HG02588 (cell line): ENCODE results near the gene PHACTR2.
"Not testable (repeated sequence)": the region's sequence is repeated elsewhere in the genome, so short reads cannot be mapped to it uniquely, and the experiment has no call there.

Source experiments
- ATAC-seq: cut with Tn5 transposase; IDR thresholded peaks from one replicate; pipeline ENCODE4 v1.9.1; 2021; ENCODE audit warnings: mild to moderate bottlenecking, moderate library complexity; ENCODE audit not compliant: unreplicated experiment

The PHACTR2 gene

DNA sequence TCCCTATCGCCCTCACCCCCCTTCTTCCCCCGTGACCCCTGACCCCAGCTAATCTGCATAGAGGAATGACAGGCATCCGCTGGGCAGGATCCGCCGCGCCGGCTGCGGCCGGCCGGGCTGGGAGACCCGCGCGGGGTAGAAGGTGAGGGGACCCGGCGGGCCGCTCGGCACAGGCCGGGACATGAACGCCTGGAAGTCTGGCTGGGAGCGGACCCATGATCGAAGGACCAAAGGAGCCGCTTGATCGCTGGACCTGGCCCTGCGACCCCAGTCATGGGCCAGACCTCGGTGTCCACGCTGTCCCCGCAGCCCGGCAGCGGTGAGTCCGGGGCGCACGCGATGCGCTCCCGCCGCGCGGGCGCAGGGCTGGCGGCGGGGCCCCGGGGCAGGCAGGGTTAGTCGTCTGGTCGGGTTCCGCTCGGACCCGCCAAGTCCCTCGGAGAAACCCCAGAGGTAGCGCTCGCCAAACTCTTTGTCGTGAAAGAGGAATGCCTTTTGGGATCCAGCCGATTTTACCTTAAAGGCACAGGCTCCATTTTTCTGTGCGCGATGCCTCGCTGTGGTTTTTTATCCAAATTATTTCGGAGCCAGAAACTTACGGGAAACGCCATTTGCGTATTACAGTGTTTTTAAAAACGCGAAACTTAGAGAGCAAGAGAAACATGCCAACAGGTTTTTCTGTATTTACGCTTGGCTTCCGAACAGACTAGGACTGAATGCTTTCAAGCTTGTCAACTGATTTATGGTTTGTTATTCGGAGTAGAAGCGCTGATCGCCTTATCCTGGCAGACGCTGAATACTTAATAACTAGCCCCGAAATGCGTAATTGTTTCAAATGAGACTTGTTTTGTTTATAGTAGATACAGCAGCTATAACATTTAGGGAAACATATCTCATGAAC, at the start of gene PHACTR2:
Gene PHACTR2 (plus strand): TSS at position 75 of the 901 bp plus-strand sequence. CDS start 199 bp downstream, at position 274.
- no peak for ATAC-seq

DNA sequence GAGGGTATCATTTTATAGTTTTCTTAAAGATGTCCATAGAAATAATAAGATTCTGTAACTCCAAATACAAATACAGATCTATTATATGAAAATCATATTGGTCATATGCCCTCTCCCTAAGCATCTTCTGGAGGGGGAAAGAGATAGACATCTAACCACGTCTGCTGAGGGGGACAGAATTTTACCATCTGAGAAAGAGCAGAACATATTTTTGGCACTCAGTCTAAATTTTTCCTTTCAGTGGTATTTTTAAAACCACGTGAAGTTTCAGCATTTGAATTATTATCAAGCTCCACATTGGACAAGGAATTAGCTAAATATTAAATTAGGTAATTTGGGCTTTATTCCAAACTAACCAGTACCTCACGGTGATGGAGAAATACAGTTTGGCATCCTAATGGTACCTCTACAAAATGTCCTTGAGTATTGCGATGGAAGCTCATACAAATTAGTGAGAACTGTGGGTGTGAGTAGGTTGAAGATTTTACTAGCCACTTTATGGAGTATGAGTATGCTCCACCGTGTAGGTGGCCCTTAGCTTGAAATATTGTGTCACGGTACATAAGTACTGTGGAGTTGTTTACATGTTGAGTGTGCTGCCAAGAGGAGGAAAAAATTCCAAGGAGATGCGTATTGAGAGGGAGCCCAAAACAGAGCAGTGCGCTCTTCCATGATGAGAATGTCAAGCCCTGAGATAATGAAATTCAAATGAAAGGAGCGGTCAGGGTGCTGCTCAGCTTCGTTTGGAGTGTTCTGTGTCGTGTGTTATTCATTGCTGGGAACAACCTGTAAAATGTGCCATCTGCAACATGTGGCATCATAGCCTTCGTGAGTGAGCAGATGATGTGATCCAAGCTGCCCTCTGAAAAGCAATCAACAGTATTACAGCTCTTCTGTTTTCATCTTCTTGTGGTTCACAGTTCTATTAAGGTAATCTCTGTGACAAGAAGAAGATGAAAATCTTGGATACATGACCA, 48.4 kb upstream of the PHACTR2 start:
- ATAC-seq = no peak

DNA sequence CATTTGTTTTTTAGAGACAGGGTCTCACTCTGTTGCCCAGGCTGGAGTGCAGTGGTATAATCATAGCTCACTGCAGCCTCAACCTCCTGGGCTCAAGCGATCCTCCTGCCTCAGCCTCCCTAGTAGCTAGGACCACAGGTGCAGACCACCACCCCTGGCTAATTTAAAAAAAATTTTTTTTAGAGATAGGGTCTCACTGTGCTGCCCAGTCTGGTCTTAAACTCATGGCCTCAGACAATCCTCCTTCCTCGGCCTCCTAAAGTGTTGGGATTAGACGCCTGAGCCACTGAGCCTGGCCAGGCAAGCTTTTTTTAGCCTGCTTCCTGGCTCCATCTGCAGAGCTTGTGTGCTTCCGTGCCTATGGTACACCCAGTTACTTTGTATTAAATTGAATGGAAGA, 46.6 kb upstream of the PHACTR2 start:
- ATAC-seq = not testable (repeated sequence)

DNA sequence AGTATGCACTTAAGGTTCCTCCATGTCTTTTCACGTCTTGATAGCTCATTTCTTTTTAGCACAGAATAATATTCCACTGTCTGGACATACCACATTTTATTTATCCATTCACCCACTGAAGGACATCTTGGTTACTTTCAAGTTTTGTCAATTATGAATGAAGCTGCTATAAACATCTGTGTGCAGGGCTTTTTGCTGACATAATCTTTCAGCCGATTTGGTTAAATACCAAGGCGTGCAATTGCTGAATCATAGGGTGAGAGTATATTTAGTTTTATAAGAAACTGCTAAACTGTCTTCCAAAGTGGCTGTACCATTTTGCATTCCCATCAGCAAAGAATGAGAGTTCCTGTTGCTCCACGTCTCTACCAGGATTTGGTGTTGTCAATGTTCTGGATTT, 44.9 kb upstream of the PHACTR2 start:
- no peak for ATAC-seq

DNA sequence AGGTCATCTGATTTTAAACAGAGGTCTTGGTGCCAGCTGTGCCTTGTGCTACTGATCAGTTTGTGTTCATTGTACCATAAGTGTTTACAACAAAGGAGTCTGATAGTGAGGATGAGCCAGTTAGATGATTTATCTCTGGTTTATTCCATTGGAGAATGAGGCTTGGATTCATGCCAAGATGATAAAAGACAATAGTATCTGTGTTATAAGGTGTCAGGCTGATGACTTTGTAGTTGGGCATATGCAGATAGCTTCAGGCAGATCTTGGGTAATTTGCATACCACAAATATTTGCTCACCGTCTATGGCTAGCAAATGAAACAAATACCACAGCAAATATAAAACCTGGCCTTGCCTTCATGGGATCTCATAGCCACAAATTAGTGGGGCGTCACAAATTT, 43.3 kb upstream of the PHACTR2 start:
- ATAC-seq = no peak

DNA sequence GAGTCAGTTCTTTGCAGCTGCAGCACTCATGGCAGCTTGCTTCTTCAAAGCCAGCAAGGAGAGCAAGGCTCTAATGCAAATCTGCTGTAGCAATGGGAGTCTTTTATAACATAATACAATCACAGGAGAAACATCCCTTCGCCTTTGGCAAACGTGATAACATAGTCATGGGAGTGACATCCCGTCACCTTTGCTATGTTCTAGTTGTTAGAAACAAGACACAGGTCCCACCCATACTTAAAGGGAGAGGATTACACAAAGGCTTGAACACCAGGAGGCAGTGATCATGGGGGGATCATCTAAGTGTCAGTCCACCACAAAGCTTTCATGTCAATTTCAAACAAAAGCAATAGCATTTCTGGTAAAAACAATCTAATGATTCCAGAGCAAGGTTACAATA, 40.1 kb upstream of the PHACTR2 start:
- no peak for ATAC-seq

DNA sequence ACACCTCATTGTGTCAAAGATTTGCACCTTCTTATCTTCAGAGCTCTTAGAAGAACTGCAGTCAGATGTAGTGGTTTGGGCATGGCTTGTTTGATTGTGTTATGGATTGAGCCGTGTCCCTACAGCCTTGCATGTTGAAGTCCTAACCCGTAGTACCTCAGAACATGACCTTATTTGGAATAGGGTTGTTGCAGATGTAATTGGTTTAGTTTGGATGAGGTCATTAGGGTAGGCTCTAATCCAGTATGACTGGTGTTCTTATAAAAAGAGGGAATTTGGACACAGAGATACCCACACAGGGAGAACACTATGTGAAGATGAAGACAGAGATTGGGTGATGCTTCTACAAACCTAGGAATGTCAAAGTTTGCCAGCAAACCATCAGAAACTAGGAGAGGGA, 35.4 kb upstream of the PHACTR2 start:
- no peak for ATAC-seq

DNA sequence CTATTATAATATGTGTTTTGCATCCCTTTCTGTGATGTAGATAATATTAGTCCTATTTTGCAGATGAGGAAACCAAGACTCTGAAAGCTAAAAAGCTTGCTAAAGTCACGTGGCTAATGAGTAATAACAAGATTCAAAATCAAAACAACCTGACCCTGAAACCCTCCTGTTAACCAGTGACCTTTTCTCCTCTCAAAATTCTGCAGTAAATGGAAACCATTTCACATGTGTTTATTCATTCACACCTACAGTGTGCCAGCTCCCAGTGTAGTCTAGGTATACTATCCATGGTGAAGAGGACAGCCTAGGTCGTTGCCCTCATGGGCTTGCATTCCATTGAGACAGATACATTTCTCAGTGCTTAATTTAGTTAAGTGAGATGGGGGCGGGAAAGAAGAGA, 30.6 kb upstream of the PHACTR2 start:
- no peak for ATAC-seq

DNA sequence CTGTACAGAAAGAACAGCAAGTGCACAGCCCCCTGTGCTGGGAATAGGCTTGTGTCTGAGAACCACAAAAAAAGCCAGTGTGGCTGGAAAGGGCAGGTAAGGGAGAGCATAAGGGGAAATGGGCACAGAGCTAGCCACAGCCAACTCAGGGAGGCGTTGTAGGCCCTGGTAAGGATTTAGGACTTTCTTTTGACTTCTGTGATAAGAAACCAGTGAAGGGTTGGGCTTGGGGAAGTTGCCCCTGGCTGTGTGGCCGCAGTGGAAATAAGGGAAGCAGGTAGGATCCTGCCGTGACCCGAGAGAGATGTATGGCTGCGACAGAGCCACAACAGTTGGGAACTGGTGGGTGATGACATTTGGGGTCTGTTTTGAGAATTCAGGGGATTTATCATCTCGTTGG, 30.0 kb upstream of the PHACTR2 start:
- ATAC-seq = no peak

DNA sequence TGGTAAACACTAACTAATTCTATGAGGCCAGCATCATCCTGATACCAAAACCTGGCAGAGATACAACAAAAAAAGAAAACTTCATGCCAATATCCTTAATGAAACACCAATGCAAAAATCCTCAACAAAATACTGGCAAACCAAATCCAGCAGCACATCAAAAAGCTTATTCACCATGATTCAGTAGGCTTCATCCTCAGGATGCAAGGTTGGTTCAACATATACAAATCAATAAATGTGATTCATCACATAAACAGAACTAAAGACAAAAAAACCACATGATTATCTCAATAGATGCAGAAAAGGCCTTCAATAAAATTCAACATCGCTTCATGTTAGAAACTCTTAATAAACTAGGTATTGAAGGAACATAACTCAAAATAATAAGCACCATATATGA, 28.4 kb upstream of the PHACTR2 start:
- not testable (repeated sequence) for ATAC-seq

DNA sequence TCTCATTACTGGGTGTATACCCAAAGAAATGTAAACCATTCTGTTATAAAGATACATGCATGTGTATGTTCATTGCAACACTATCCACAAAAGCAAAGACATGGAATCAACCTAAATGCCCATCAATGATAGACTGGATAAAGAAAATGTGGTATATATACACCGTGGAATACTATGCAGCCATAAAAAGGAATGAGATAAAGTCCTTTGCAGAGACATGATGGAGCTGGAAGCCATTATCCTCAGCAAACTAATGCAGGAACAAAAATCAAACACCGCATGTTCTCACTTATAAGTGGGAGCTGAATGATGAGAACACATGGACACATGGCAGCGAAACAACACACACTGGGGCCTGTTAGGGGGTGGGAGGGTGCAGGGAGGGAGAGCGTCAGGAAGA, 26.4 kb upstream of the PHACTR2 start:
- not testable (repeated sequence) for ATAC-seq

DNA sequence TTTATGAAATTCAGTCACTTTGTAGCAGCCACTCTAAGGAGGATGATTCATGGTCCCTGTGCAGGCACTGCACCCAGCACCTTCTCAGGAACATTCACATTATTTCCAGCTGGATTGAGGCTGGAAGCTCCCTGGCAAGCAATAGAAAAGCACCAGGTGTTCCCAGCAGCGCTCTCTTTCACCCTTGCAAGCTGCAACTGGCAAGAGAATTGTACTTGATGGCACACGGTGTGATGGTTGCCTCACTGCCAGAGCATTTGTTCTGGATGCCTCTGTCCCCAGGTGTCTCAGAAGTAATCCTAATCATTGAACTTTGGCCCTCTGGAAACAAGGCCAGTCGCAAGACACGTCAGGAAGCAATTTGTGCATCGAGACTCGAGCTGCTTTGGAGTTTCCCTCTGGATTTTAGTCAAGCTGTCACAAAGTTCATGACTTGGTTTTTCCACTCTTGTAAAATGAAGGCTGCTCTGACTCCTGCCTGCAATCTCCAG, 24.9 kb upstream of the PHACTR2 start:
- ATAC-seq = no peak

DNA sequence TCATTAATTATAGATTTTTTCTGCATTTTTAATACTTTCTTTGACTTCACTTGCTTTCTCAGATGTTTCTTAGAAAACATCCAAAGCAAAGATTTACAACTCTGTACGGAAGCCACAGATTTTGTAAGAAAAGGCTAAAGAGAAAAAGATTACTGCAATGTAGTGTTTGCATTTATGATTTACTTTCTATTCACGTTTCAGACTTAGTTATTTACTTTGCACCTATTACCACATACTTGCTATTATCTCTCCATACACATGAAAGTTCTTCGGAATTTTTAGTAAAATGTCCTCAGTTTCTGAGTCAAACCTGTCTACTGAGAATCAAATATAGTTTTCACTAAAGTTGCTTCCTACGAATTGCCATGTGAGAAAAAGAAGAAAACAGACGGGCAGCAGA, 22.2 kb upstream of the PHACTR2 start:
- no peak for ATAC-seq

DNA sequence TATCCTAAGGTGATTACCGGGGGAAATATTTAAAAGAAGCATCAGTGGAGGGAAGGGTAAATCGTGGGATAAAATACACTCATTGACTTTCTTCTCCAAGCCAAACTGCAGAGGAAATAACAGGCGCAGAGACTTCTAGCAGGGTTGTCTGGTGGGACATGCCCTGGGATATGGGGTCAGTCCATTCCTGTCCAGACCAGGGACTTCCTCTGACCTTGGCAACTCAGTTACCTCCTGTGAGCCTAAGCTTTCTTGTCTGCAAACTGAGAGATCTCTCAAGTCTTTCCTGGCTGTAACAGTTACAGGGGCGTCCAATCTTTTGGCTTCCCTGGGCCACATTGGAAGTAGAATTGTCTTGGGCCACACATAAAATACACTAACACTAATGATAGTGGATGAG, 21.7 kb upstream of the PHACTR2 start:
- no peak for ATAC-seq

DNA sequence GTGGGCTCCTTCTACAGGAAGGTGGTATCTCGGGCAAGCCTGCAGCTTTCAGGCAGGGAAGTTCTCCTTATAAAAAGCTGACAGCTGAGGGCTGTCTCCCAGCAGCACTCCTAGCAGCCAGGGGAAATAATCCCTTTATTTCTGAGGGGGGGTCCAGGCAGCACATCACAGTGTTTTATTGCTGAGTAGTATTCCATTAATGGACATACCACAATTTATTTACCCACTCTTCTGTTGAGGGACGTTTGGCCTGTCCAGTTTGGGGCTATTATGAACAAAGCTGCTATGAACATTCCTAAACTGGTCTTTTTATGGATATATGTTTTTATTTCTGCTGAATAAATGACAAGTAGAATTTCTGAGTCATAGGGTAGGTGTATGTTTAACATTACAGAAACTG, 20.0 kb upstream of the PHACTR2 start:
- no peak for ATAC-seq

DNA sequence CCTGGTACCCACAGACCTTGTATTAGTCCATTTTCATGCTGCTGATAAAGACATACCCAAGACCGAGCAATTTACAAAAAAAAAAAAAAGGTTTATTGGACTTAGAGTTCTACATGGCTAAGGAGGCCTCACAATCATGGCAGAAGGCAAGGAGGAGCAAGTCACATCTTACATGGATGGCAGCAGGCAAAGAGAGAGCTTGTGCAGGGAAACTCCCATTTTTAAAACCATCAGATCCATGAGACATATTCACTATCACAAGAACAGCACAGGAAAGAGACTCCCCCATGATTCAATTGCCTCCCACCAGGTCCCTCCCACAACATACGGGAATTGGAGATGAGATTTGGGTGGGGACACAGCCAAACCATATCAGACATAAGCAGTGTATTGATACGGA, 17.6 kb upstream of the PHACTR2 start:
- ATAC-seq = not testable (repeated sequence)

DNA sequence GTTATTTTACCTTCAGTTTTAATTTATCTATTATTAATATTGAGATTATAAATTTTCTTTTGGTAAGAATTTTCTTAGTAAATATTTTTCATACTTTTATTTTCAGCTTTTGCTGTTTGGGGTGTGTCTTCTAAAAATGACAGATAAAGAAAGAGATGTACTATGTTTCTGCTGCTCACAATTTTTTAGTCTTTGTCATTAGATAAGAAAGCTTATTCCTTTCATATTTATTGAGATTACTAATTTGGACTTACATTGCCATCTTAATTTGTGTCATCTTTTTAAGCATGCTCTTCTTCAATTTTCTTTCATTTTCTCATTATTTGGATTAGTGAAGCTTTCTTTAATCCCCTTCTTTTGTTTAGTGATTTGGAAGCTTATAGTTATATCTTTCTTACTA, 13.6 kb upstream of the PHACTR2 start:
- no peak for ATAC-seq

DNA sequence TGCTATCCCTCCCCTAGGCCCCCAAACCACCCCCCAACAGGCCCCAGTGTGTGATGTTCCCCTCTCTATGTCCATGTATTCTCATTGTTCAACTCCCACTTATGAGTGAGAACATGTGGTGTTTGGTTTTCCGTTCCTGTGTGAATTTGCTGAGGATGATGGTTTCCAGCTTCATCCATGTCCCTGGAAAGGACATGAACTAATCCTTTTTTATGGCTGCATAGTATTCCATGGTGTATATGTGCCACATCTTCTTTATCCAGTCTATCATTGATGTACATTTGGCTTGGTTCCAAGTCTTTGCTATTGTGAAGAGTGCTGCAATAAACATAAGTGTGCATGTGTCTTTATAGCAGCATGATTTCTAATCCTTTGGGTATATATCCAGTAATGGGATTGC, 11.8 kb upstream of the PHACTR2 start:
- not testable (repeated sequence) for ATAC-seq

DNA sequence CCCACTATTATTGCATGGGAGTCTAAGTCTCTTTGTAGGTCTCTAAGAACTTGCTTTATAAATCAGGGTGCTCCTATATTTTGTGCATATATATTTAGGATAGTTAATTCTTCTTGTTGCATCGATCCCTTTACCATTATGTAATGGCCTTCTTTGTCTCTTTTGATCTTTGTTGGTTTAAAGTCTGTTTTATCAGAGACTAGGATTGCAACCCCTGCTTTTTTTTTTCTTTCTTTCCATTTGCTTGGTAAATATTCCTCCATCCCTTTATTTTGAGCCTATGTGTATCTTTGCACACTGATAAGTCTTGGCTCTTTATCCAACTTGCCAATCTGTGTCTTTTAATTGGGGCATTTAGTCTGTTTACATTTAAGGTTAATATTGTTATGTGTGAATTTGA, 8.3 kb upstream of the PHACTR2 start:
- ATAC-seq = not testable (repeated sequence)

DNA sequence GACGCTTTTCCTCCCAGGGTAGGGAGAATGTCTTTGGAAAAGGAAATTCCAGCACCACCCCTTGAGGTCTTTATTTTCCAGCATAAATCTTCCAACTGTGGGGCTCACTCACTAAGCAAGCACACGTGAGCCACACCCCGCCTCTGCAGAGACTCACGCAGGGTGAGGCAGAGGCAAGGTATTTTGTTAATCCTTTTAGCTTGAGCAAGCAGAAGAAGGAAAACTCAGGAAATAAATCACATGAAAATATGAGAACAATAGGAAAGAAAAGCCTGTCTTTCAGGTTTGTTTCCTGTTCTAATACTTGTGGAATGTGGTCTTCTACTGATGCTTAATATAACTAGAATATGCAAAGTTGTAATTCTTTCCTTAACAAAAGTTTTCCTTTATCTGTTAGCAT, 4.1 kb upstream of the PHACTR2 start:
- ATAC-seq = no peak
